ENCODE data around the gene GRK7. TPM values are rescaled to one million over a fixed set of nuclear protein-coding genes. Genes with fewer than 3 reads are reported as not detected.
"Not testable (repeated sequence)": the region's sequence is repeated elsewhere in the genome, so short reads cannot be mapped to it uniquely, and the experiment has no call there.

Gene GRK7
- total RNA-seq, 8 experiments from 2014 or later: 0.05 to 0.19 (median 0.08) TPM; not detected in 5

DNA sequence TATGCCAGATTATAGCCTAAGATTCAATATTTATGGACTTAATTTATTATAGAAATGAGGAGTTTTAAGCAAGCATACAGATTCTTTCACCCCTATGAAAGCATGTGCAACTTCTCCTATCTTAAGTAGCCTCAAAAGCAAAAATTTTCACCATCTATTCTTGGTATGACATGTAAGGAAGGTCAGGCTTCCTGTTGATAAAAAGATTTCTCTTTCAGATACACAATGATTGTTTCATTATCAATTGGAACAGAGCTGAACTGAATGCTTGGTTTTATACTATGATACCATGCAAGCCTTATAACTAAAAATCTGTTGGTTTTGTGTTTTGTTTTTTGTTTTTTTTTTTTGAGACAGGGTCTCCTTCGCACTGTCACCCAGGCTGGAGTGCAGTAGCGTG, 3.9 kb downstream of the GRK7 start:
- Histone ChIP-seq H3K4me3 (no peak overlapping the region), H3K27ac (no peak overlapping the region), H3K4me1 (replicated peaks in 1 of 2) (peaks cover 10 to 14% of the 10 kb centered on the region in 2 donors)
- ATAC-seq (replicated peaks in 6 of 8): no peak
- in situ Hi-C loops (cut with MboI; ENCODE audit: low pct_unique_long_range_greater_than_20kb in 2 of 9, low sequenced_read_pairs in 9 of 9, unreplicated experiment in 9 of 9): no loop called here
- WGBS, 10 experiments: 78 to 100% (median 90%) methylated on average over 1 to 2 of the region's 2 CpGs; no CpG with 5 or more reads in 3 of the 10 experiments

- peak in 5 of 8 experiments; percentile 94 to 98 (median 98) for ATAC-seq (replicated peaks in 6 of 8)
- Histone ChIP-seq H3K4me1 (replicated peaks in 1 of 2) (peaks cover 10 to 11% of the 10 kb centered on the region in 2 donors), H3K27ac (no peak overlapping the region), H3K4me3 (no peak overlapping the region)
- WGBS, 10 experiments: 0 to 83% (median 28%) methylated on average over 1 to 3 of the region's 6 CpGs; no CpG with 5 or more reads in 2 of the 10 experiments
- in situ Hi-C loops (cut with MboI; ENCODE audit: low pct_unique_long_range_greater_than_20kb in 2 of 9, low sequenced_read_pairs in 9 of 9, unreplicated experiment in 9 of 9): no loop called here
Observed at GRCh38 chr3:141769221-141769894, 6.2 kb downstream of the GRK7 start.

GRCh38 chr3:141773676-141774075, 10.5 kb downstream of the GRK7 start:
- 80 to 100% (median 95%) methylated on average over 1 to 5 of the region's 6 CpGs; no CpG with 5 or more reads in 2 of the 10 experiments for WGBS, 10 experiments

DNA sequence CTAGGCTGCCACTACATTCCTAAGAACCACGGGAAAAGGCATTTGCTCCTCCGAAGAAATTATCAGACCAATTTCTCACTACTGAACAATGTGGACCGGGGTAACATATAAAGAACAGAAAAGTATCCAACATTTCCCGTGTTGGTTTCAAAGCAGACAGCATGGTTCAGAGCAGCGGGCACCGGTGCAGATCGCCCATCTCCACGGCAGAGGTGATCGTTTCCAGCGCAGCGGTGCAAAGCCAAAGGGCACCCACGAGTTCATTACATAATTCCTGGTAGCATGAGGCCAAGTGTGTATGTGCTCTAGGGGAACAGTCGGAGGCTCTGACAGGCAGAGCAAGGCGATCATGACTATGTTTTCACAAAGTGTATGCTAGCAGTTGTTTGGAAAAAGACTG, 13.2 kb downstream of the GRK7 start:
- in situ Hi-C loops (cut with MboI; ENCODE audit: low pct_unique_long_range_greater_than_20kb in 2 of 9, low sequenced_read_pairs in 9 of 9, unreplicated experiment in 9 of 9): no loop called here
- no peak overlapping the region for H3K27ac ChIP-seq
- WGBS, 10 experiments: 37 to 100% (median 84%) methylated on average over 1 to 13 of the region's 14 CpGs; no CpG with 5 or more reads in 1 of the 10 experiments
- ATAC-seq (replicated peaks in 6 of 8): no peak
- no peaks in the 10 kb centered on the region for H3K4me1 ChIP-seq (replicated peaks in 1 of 2)
- no peak overlapping the region for H3K4me3 ChIP-seq

More at GRCh38 chr3:141773676-141774075, 10.5 kb downstream of the GRK7 start:
- no peak for ATAC-seq (replicated peaks in 6 of 8)
- Histone ChIP-seq H3K4me3 (no peak overlapping the region), H3K4me1 (replicated peaks in 1 of 2) (peaks cover 10 to 11% of the 10 kb centered on the region in 2 donors), H3K27ac (no peak overlapping the region)
- in situ Hi-C loops (cut with MboI; ENCODE audit: low pct_unique_long_range_greater_than_20kb in 2 of 9, low sequenced_read_pairs in 9 of 9, unreplicated experiment in 9 of 9): no loop called here

GRCh38 chr3:141776885-141777284, 13.7 kb downstream of the GRK7 start:
- Histone ChIP-seq H3K27ac (no peak overlapping the region), H3K4me1 (replicated peaks in 1 of 2) (no peaks in the 10 kb centered on the region), H3K4me3 (no peak overlapping the region)
- 67 to 100% (median 92%) methylated on average over 2 to 9 of the region's 15 CpGs; no CpG with 5 or more reads in 5 of the 10 experiments for WGBS, 10 experiments
- ATAC-seq (replicated peaks in 6 of 8): no peak
- in situ Hi-C loops (cut with MboI; ENCODE audit: low pct_unique_long_range_greater_than_20kb in 2 of 9, low sequenced_read_pairs in 9 of 9, unreplicated experiment in 9 of 9): no loop called here

GRCh38 chr3:141777957-141778813, 15.0 kb downstream of the GRK7 start:
- Histone ChIP-seq H3K27ac (no peak overlapping the region), H3K4me1 (replicated peaks in 1 of 2) (no peaks in the 10 kb centered on the region), H3K4me3 (no peak overlapping the region)
- in situ Hi-C loops (cut with MboI; ENCODE audit: low pct_unique_long_range_greater_than_20kb in 2 of 9, low sequenced_read_pairs in 9 of 9, unreplicated experiment in 9 of 9): no loop called here
- WGBS, 10 experiments: 60 to 100% (median 95%) methylated on average over 1 to 15 of the region's 42 CpGs; no CpG with 5 or more reads in 1 of the 10 experiments
- ATAC-seq (replicated peaks in 6 of 8): no peak

DNA sequence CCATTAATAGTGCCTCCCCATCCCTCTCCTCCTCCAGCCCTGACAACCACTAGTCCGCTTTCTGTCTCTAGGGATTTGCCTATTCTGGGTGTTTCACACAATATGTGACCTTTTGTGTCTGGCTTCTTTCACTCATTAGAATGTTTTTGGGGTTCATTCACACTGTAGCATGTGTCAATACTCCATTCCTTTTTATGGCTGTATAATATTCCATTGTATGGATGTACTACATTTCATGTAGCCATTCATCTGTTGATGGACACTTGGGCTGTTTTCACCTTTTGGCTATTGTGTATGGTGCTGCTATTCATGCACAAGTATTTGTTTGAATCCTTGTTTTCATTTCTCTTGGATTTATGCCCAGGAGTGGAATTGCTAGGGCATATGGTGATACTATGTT, 16.5 kb downstream of the GRK7 start:
- no peaks in the 10 kb centered on the region for H3K4me1 ChIP-seq (replicated peaks in 1 of 2)
- no peak for ATAC-seq (replicated peaks in 6 of 8)
- in situ Hi-C loops (cut with MboI; ENCODE audit: low pct_unique_long_range_greater_than_20kb in 2 of 9, low sequenced_read_pairs in 9 of 9, unreplicated experiment in 9 of 9): no loop called here

GRCh38 chr3:141782386-141782932, 19.3 kb downstream of the GRK7 start:
- in situ Hi-C loops (cut with MboI; ENCODE audit: low pct_unique_long_range_greater_than_20kb in 2 of 9, low sequenced_read_pairs in 9 of 9, unreplicated experiment in 9 of 9): no loop called here
- no peak overlapping the region for H3K4me3 ChIP-seq
- no peaks in the 10 kb centered on the region for H3K4me1 ChIP-seq (replicated peaks in 1 of 2)
- 0 to 83% (median 49%) methylated on average over 1 to 4 of the region's 4 CpGs; no CpG with 5 or more reads in 1 of the 10 experiments for WGBS, 10 experiments
- H3K27ac ChIP-seq: no peak overlapping the region
- ATAC-seq (replicated peaks in 6 of 8): peak in 3 of 8 experiments; percentile 22 to 74 (median 31)

More for the DNA sequence above, 16.5 kb downstream of the GRK7 start:
- WGBS, 10 experiments: 80 to 100% (median 89%) methylated on average over 1 of the region's 1 CpG; no CpG with 5 or more reads in 5 of the 10 experiments
- Histone ChIP-seq H3K4me3 (no peak overlapping the region), H3K27ac (no peak overlapping the region)

DNA sequence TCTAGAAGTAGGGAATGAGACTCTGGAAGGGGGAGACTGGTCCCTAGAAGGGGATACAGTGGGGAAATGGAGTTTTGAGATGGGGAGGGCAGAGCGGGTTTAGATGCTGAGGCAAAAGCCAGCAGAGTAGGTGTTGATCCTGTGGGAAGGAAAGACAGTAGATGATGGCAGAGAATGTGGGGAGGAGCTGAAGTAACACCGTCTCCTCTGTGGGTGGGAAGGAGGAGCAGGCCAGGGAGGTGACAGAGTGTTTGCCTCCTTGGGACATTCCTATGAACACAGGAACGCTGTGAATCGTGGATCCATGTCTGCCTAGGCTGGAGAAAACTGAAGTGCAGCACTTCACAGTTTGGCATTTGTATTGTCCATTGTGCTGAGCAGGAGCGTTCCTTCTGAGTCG, 20.4 kb downstream of the GRK7 start:
- Histone ChIP-seq H3K4me1 (replicated peaks in 1 of 2) (no peaks in the 10 kb centered on the region), H3K27ac (no peak overlapping the region), H3K4me3 (no peak overlapping the region)
- no peak for ATAC-seq (replicated peaks in 6 of 8)
- WGBS, 10 experiments: 79 to 90% (median 87%) methylated on average over 1 to 4 of the region's 6 CpGs; no CpG with 5 or more reads in 4 of the 10 experiments
- in situ Hi-C loops (cut with MboI; ENCODE audit: low pct_unique_long_range_greater_than_20kb in 2 of 9, low sequenced_read_pairs in 9 of 9, unreplicated experiment in 9 of 9): no loop called here

DNA sequence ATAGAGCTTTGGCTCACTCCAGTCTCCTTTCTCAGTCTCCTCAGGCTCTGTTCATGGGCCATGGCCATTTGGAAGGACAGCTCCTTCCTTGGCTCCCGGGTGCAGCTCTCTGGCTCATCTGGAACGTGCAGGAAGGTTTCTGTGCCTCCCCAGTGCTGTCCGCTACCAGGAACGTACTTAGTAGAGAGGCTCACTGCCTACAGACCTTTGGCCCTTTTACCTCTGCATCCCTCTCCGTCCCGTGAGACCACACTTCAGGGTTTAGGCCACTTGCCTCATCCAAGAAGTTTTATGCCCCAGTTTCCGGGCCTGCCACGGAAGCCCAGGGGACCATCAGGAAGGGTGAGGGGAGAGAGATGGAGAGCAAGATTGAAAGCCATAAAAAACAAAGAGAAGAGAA, 20.9 kb downstream of the GRK7 start:
- Histone ChIP-seq H3K4me1 (replicated peaks in 1 of 2) (no peaks in the 10 kb centered on the region), H3K4me3 (no peak overlapping the region), H3K27ac (no peak overlapping the region)
- in situ Hi-C loops (cut with MboI; ENCODE audit: low pct_unique_long_range_greater_than_20kb in 2 of 9, low sequenced_read_pairs in 9 of 9, unreplicated experiment in 9 of 9): no loop called here
- ATAC-seq (replicated peaks in 6 of 8): no peak
- 60 to 88% (median 75%) methylated on average over 1 to 8 of the region's 8 CpGs; no CpG with 5 or more reads in 3 of the 10 experiments for WGBS, 10 experiments

DNA sequence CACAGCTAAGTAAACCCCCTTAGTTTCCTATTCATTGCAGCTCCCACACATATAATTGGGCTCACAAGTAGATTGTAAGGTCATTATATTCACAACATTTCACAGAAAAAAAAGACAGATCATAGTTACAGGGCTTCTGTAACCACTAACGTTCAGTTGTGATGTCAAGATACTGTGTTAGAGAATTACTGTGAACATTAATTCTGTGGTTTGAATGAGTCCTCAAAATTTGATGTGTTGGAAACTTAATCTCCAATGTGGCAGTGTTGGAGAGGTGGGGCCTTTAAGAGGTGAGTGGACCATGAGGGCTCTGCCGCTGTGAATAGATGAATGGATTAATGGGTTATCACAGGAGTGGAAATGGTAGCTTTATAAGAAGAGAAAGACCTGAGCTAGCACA, 21.3 kb downstream of the GRK7 start:
- in situ Hi-C loops (cut with MboI; ENCODE audit: low pct_unique_long_range_greater_than_20kb in 2 of 9, low sequenced_read_pairs in 9 of 9, unreplicated experiment in 9 of 9): no loop called here
- H3K27ac ChIP-seq: no peak overlapping the region

GRCh38 chr3:141788149-141788548, 24.9 kb downstream of the GRK7 start:
- WGBS, 10 experiments: 44 to 100% (median 82%) methylated on average over 1 to 3 of the region's 4 CpGs; no CpG with 5 or more reads in 1 of the 10 experiments
- ATAC-seq (replicated peaks in 6 of 8): no peak
- in situ Hi-C loops (cut with MboI; ENCODE audit: low pct_unique_long_range_greater_than_20kb in 2 of 9, low sequenced_read_pairs in 9 of 9, unreplicated experiment in 9 of 9): no loop called here

More for the DNA sequence above, 21.3 kb downstream of the GRK7 start:
- H3K4me3 ChIP-seq: no peak overlapping the region
- WGBS, 10 experiments: 62 to 100% (median 89%) methylated on average over 1 to 2 of the region's 2 CpGs; no CpG with 5 or more reads in 6 of the 10 experiments
- peak in 1 of 8 experiments; percentile 58 for ATAC-seq (replicated peaks in 6 of 8)
- H3K4me1 ChIP-seq (replicated peaks in 1 of 2): no peaks in the 10 kb centered on the region

GRCh38 chr3:141788750-141789149, 25.5 kb downstream of the GRK7 start:
- WGBS, 10 experiments: 71 to 100% (median 83%) methylated on average over 1 to 4 of the region's 5 CpGs; no CpG with 5 or more reads in 3 of the 10 experiments
- H3K4me3 ChIP-seq; H3K4me1 ChIP-seq (replicated peaks in 1 of 2); ATAC-seq (replicated peaks in 6 of 8); H3K27ac ChIP-seq; in situ Hi-C loops (cut with MboI; ENCODE audit: low pct_unique_long_range_greater_than_20kb in 2 of 9, low sequenced_read_pairs in 9 of 9, unreplicated experiment in 9 of 9): not testable (repeated sequence)

More at GRCh38 chr3:141788149-141788548, 24.9 kb downstream of the GRK7 start:
- Histone ChIP-seq H3K4me3 (no peak overlapping the region), H3K27ac (no peak overlapping the region), H3K4me1 (replicated peaks in 1 of 2) (no peaks in the 10 kb centered on the region)

Measured in motor neuron (in vitro differentiated cells).